GM21576 (cell line): ENCODE data around the gene ATAD3A.
"Not testable (repeated sequence)": the region's sequence is repeated elsewhere in the genome, so short reads cannot be mapped to it uniquely, and the experiment has no call there.

ENCODE experiments used
- ATAC-seq: cut with Tn5 transposase; IDR thresholded peaks from one replicate; pipeline ENCODE4 v1.9.1; 2021; ENCODE audit warnings: mild to moderate bottlenecking, moderate library complexity; ENCODE audit not compliant: unreplicated experiment

ATAD3A gene

GRCh38 chr1:1552263-1552639 lies 40.3 kb downstream of the ATAD3A start:
- no peak for ATAC-seq

- no peak for ATAC-seq
Observed at GRCh38 chr1:1553821-1554494, 42.0 kb downstream of the ATAD3A start.

- no peak for ATAC-seq
Observed at GRCh38 chr1:1554550-1554925, 42.6 kb downstream of the ATAD3A start.

- ATAC-seq = no peak
Observed at GRCh38 chr1:1554926-1555915, 43.3 kb downstream of the ATAD3A start.

- no peak for ATAC-seq
Observed at GRCh38 chr1:1556505-1556904, 44.5 kb downstream of the ATAD3A start.

GRCh38 chr1:1556961-1557360 lies 45.0 kb downstream of the ATAD3A start:
- ATAC-seq = not testable (repeated sequence)

GRCh38 chr1:1557688-1558087 lies 45.7 kb downstream of the ATAD3A start:
- ATAC-seq = not testable (repeated sequence)

- no peak for ATAC-seq
Observed at GRCh38 chr1:1558591-1558990, 46.6 kb downstream of the ATAD3A start.

- no peak for ATAC-seq
Observed at GRCh38 chr1:1559066-1559465, 47.1 kb downstream of the ATAD3A start.

- ATAC-seq = no peak
Observed at GRCh38 chr1:1560178-1560577, 48.2 kb downstream of the ATAD3A start.

- ATAC-seq = no peak
Observed at GRCh38 chr1:1561801-1562470, 50.0 kb downstream of the ATAD3A start.

- no peak for ATAC-seq
Observed at GRCh38 chr1:1562556-1563195, 50.7 kb downstream of the ATAD3A start.

GRCh38 chr1:1563688-1564087 lies 51.7 kb downstream of the ATAD3A start:
- ATAC-seq = no peak

GRCh38 chr1:1564268-1564667 lies 52.3 kb downstream of the ATAD3A start:
- no peak for ATAC-seq

- no peak for ATAC-seq
Observed at GRCh38 chr1:1565340-1565739, 53.4 kb downstream of the ATAD3A start.

- ATAC-seq = no peak
Observed at GRCh38 chr1:1567152-1567875, 55.4 kb downstream of the ATAD3A start.

- no peak for ATAC-seq
Observed at GRCh38 chr1:1567891-1568291, 55.9 kb downstream of the ATAD3A start.

GRCh38 chr1:1569341-1569740 lies 57.4 kb downstream of the ATAD3A start:
- ATAC-seq = no peak

GRCh38 chr1:1573843-1574720 lies 62.1 kb downstream of the ATAD3A start:
- ATAC-seq = peak; percentile 58
